Astrocyte (in vitro differentiated cells and primary cell): ENCODE results near the gene AHR. TPM values are rescaled to one million over a fixed set of nuclear protein-coding genes. Genes with fewer than 3 reads are reported as not detected.
A peak's percentile ranks its signal among the peaks of the same experiment; 100 is the strongest.

Experiments
- DNase-seq: peaks from one replicate; pipeline ENCODE4 v3.0.0-alpha.2; 2010; ENCODE audit warnings: low read depth
- FAIRE-seq: peaks from 2 replicates; lab custom pipeline; 2011; peaks lifted over from hg19 to GRCh38; lab: Jason Lieb, UNC
- H2AFZ ChIP-seq: 2 replicates; pipeline ENCODE4 v1.6.0; 2012; ENCODE audit warnings: low read depth, low read length, inconsistent platforms
- H3K27ac ChIP-seq: 2 replicates; pipeline ENCODE4 v1.5.1; 2011; ENCODE audit warnings: low read depth, low read length, inconsistent platforms
- H3K27me3 ChIP-seq: 2 replicates; pipeline ENCODE4 v1.6.0; 2011; ENCODE audit warnings: low read length, inconsistent platforms; ENCODE audit not compliant: insufficient read depth
- H3K36me3 ChIP-seq: 2 replicates; pipeline ENCODE4 v1.5.1; 2011; ENCODE audit warnings: low read length, inconsistent platforms; ENCODE audit not compliant: insufficient read depth
- H3K4me1 ChIP-seq: 2 replicates; pipeline ENCODE4 v1.5.1; 2011; ENCODE audit warnings: low read length, inconsistent platforms; ENCODE audit not compliant: insufficient read depth
- H3K4me2 ChIP-seq: 2 replicates; pipeline ENCODE4 v1.6.0; 2012; ENCODE audit warnings: low read length, inconsistent platforms
- H3K4me3 ChIP-seq: 2 replicates; pipeline ENCODE4 v1.5.1; 2011; ENCODE audit warnings: low read depth, mild to moderate bottlenecking, low read length, inconsistent platforms; ENCODE audit not compliant: insufficient read depth
- H3K79me2 ChIP-seq: 2 replicates; pipeline ENCODE4 v1.6.0; 2012; ENCODE audit warnings: mild to moderate bottlenecking, low read length, inconsistent platforms; ENCODE audit not compliant: insufficient read depth
- H3K9ac ChIP-seq: 2 replicates; pipeline ENCODE4 v1.6.0; 2012; ENCODE audit warnings: mild to moderate bottlenecking, low read length, inconsistent platforms
- H3K9me3 ChIP-seq: 2 replicates; pipeline ENCODE4 v1.5.1; 2012; ENCODE audit warnings: low read depth, mild to moderate bottlenecking, low read length, inconsistent platforms; ENCODE audit not compliant: insufficient read depth
- H4K20me1 ChIP-seq: 2 replicates; pipeline ENCODE4 v1.6.0; 2012; ENCODE audit warnings: low read length, inconsistent platforms; ENCODE audit not compliant: insufficient read depth
- H3K27ac Mint-ChIP-seq: one replicate; pipeline ENCODE4 v1.8.0; 2021; ENCODE audit warnings: mild to moderate bottlenecking, mixed read lengths; ENCODE audit not compliant: unreplicated experiment
- H3K27me3 Mint-ChIP-seq: one replicate; pipeline ENCODE4 v1.8.0; 2021; ENCODE audit warnings: low read depth, mixed read lengths; ENCODE audit not compliant: unreplicated experiment
- H3K36me3 Mint-ChIP-seq: one replicate; pipeline ENCODE4 v1.8.0; 2021; ENCODE audit warnings: low read depth, mixed read lengths; ENCODE audit not compliant: unreplicated experiment
- H3K4me1 Mint-ChIP-seq: one replicate; pipeline ENCODE4 v1.8.0; 2021; ENCODE audit warnings: low read depth, mixed read lengths; ENCODE audit not compliant: unreplicated experiment
- H3K4me3 Mint-ChIP-seq: one replicate; pipeline ENCODE4 v1.8.0; 2021; ENCODE audit warnings: mild to moderate bottlenecking, moderate library complexity, mixed read lengths; ENCODE audit not compliant: unreplicated experiment
- H3K9me3 Mint-ChIP-seq: one replicate; pipeline ENCODE4 v1.8.0; 2021; ENCODE audit warnings: mild to moderate bottlenecking, mixed read lengths; ENCODE audit not compliant: unreplicated experiment
- CTCF ChIP-seq: IDR thresholded peaks from 2 replicates; pipeline ENCODE4 v1.5.1; 2011; ENCODE audit warnings: low read depth, mild to moderate bottlenecking, inconsistent platforms, low read length, moderate library complexity; ENCODE audit not compliant: insufficient read depth
- EZH2 ChIP-seq: IDR thresholded peaks from 2 replicates; pipeline ENCODE4 v1.6.1; 2012; ENCODE audit warnings: mild to moderate bottlenecking, low read length, inconsistent platforms; ENCODE audit not compliant: insufficient read depth
- total RNA-seq: library from RNA; stranded (reverse); gene quantifications from 2 replicates; pipeline ENCODE4 v1.2.1, GENCODE V29; 2021

The AHR gene
- total RNA-seq, 1 donor from 2014 or later: 48.1 TPM

- Mint-ChIP-seq H3K27me3 (no peaks in the 10 kb centered on the region), H3K36me3 (peaks cover under 1% of the 10 kb centered on the region), H3K4me3 (no peak overlapping the region), H3K27ac (no peak overlapping the region), H3K4me1 (peaks cover 7% of the 10 kb centered on the region), H3K9me3 (no peaks in the 10 kb centered on the region)
- H4K20me1 ChIP-seq: no peaks in the 10 kb centered on the region
- H3K4me3 ChIP-seq: no peak overlapping the region
- DNase-seq (no peak), FAIRE-seq (no peak)
- H3K9ac ChIP-seq: no peak overlapping the region
- no peaks in the 10 kb centered on the region for H3K27me3 ChIP-seq
- no peak for TF ChIP-seq CTCF
- no peak for TF ChIP-seq EZH2
- no peak overlapping the region for H3K27ac ChIP-seq
- no peak overlapping the region for H2AFZ ChIP-seq
- H3K4me1 ChIP-seq: no peaks in the 10 kb centered on the region
- peaks cover 28% of the 10 kb centered on the region for H3K79me2 ChIP-seq
- no peaks in the 10 kb centered on the region for H3K9me3 ChIP-seq
- no peak overlapping the region for H3K4me2 ChIP-seq
- H3K36me3 ChIP-seq: peaks cover 30% of the 10 kb centered on the region
These were observed 27.9 kb downstream of the AHR start for GRCh38 chr7:17326378-17326777.

GRCh38 chr7:17328641-17329040 lies 30.2 kb downstream of the AHR start:
- Histone ChIP-seq H3K4me3 (no peak overlapping the region), H3K9ac (no peak overlapping the region), H3K27me3 (no peaks in the 10 kb centered on the region), H3K4me2 (no peak overlapping the region), H4K20me1 (no peaks in the 10 kb centered on the region), H3K36me3 (peaks cover 26% of the 10 kb centered on the region), H3K9me3 (no peaks in the 10 kb centered on the region), H3K79me2 (peaks cover 11% of the 10 kb centered on the region), H2AFZ (no peak overlapping the region), H3K27ac (no peak overlapping the region), H3K4me1 (peaks cover 5% of the 10 kb centered on the region)
- Mint-ChIP-seq H3K4me3 (no peak overlapping the region), H3K9me3 (no peaks in the 10 kb centered on the region), H3K27ac (no peak overlapping the region), H3K4me1 (peaks cover 3% of the 10 kb centered on the region), H3K36me3 (peaks cover 8% of the 10 kb centered on the region), H3K27me3 (no peaks in the 10 kb centered on the region)
- TF ChIP-seq CTCF (no peak), EZH2 (no peak)
- peak; percentile 9 for FAIRE-seq
- DNase-seq: no peak

- no peak for DNase-seq
- peaks cover 28% of the 10 kb centered on the region for H3K36me3 ChIP-seq
- FAIRE-seq: peak; percentile 47
- H3K9me3 ChIP-seq: no peaks in the 10 kb centered on the region
- Mint-ChIP-seq H3K4me1 (peaks cover 3% of the 10 kb centered on the region), H3K36me3 (peaks cover 10% of the 10 kb centered on the region), H3K9me3 (no peaks in the 10 kb centered on the region), H3K27me3 (no peaks in the 10 kb centered on the region), H3K4me3 (no peak overlapping the region), H3K27ac (no peak overlapping the region)
- H3K27ac ChIP-seq: no peak overlapping the region
- H3K27me3 ChIP-seq: no peaks in the 10 kb centered on the region
- H4K20me1 ChIP-seq: no peaks in the 10 kb centered on the region
- H2AFZ ChIP-seq: no peak overlapping the region
- H3K4me1 ChIP-seq: peaks cover 5% of the 10 kb centered on the region
- no peak overlapping the region for H3K9ac ChIP-seq
- H3K4me3 ChIP-seq: no peak overlapping the region
- peaks cover 10% of the 10 kb centered on the region for H3K79me2 ChIP-seq
- H3K4me2 ChIP-seq: no peak overlapping the region
- TF ChIP-seq CTCF (no peak), EZH2 (no peak)
These were observed 31.0 kb downstream of the AHR start for GRCh38 chr7:17329440-17329839.
